MCF 10A (cell line): ENCODE results near the gene FARS2. TPM values are rescaled to one million over a fixed set of nuclear protein-coding genes. Genes with fewer than 3 reads are reported as not detected.

ENCODE experiments used
- BruUV-seq: library from RNA; stranded (reverse); fragments of 400-500 nt; replicated peaks from 2 replicates; lab custom pipeline; 2021; lab: Mats Ljungman, UMichigan
- CTCF ChIA-PET: fragments of 300-600 bp; sonication (Branson Sonifier 250); formaldehyde crosslinking; extraction: SDS; loops from one replicate; lab custom pipeline; 2021; ENCODE audit warnings: antibody characterized with exemption, inconsistent platforms; lab: Yijun Ruan, JAX
- POLR2A ChIA-PET: fragments of 300-600, 350-650 bp; sonication (Branson Sonifier 250); formaldehyde crosslinking; extraction: SDS; loops from one replicate; lab custom pipeline; 2020; ENCODE audit warnings: antibody characterized with exemption, inconsistent platforms; lab: Yijun Ruan, JAX
- DNase-seq: peaks from one replicate; pipeline ENCODE4 v3.0.0-alpha.2; 2018; ENCODE audit not compliant: unreplicated experiment
- H3K27ac Mint-ChIP-seq: one replicate; pipeline ENCODE4 v1.8.0; 2022; ENCODE audit warnings: mild to moderate bottlenecking, low read depth, mixed read lengths; ENCODE audit not compliant: unreplicated experiment
- H3K27me3 Mint-ChIP-seq: one replicate; pipeline ENCODE4 v1.8.0; 2022; ENCODE audit warnings: mixed read lengths; ENCODE audit not compliant: insufficient read depth, unreplicated experiment
- H3K36me3 Mint-ChIP-seq: one replicate; pipeline ENCODE4 v1.8.0; 2022; ENCODE audit warnings: mild to moderate bottlenecking, moderate library complexity, mixed read lengths; ENCODE audit not compliant: insufficient read depth, unreplicated experiment
- H3K4me1 Mint-ChIP-seq: one replicate; pipeline ENCODE4 v1.8.0; 2022; ENCODE audit warnings: mixed read lengths; ENCODE audit not compliant: insufficient read depth, unreplicated experiment
- H3K4me3 Mint-ChIP-seq: one replicate; pipeline ENCODE4 v1.8.0; 2022; ENCODE audit warnings: mild to moderate bottlenecking, moderate library complexity, mixed read lengths; ENCODE audit not compliant: unreplicated experiment
- H3K9me3 Mint-ChIP-seq: one replicate; pipeline ENCODE4 v1.8.0; 2022; ENCODE audit warnings: mixed read lengths; ENCODE audit not compliant: unreplicated experiment
- intact Hi-C: fragments of 100-400 bp; cut with micrococcal nuclease; formaldehyde crosslinking; loops from 2 replicates; pipeline ENCODE4 v1.14.1; 2022
- total RNA-seq: library from RNA; stranded (reverse); gene quantifications from 2 replicates; pipeline ENCODE4 v1.2.3, GENCODE V29; 2022
- TF ChIP-seq, protein P1 (sequence below): fragments of 200-600 bp; IDR thresholded peaks from one replicate; pipeline ENCODE4 v1.8.0; 2022; ENCODE audit warnings: antibody characterized with exemption, mild to moderate bottlenecking; ENCODE audit not compliant: unreplicated experiment

FARS2 gene
- total RNA-seq, 1 experiment from 2014 or later = 18.2 TPM

DNA sequence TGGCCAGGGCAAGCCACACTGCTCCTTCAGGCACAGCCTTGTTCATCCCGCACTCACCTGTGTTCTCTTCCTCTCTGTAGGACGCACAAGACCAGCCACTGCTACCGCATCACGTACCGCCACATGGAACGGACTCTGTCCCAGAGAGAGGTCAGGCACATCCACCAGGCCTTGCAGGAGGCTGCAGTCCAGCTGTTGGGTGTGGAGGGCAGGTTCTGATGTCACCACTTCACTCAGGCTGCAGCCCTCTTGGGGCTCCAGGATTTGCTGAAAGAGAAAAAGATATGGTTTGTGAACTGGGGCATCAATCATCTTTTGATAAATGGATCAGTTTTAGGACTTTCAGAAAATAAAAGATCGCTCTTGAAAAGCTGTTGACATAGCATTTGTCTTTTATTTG lies 509.9 kb downstream of the FARS2 start:
- Mint-ChIP-seq H3K9me3 (peaks cover 8% of the 10 kb centered on the region), H3K27me3 (no peaks in the 10 kb centered on the region), H3K36me3 (peaks cover 11% of the 10 kb centered on the region), H3K4me1 (no peaks in the 10 kb centered on the region), H3K27ac (peak overlapping the region; percentile 14), H3K4me3 (no peak overlapping the region)
- TF ChIP-seq, protein P1, sequence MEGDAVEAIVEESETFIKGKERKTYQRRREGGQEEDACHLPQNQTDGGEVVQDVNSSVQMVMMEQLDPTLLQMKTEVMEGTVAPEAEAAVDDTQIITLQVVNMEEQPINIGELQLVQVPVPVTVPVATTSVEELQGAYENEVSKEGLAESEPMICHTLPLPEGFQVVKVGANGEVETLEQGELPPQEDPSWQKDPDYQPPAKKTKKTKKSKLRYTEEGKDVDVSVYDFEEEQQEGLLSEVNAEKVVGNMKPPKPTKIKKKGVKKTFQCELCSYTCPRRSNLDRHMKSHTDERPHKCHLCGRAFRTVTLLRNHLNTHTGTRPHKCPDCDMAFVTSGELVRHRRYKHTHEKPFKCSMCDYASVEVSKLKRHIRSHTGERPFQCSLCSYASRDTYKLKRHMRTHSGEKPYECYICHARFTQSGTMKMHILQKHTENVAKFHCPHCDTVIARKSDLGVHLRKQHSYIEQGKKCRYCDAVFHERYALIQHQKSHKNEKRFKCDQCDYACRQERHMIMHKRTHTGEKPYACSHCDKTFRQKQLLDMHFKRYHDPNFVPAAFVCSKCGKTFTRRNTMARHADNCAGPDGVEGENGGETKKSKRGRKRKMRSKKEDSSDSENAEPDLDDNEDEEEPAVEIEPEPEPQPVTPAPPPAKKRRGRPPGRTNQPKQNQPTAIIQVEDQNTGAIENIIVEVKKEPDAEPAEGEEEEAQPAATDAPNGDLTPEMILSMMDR = no peak
- POLR2A ChIA-PET = no interaction called here
- intact Hi-C loops = no loop called here
- CTCF ChIA-PET = no interaction called here
- no peak for DNase-seq
- no TSS peak for BruUV-seq

DNA sequence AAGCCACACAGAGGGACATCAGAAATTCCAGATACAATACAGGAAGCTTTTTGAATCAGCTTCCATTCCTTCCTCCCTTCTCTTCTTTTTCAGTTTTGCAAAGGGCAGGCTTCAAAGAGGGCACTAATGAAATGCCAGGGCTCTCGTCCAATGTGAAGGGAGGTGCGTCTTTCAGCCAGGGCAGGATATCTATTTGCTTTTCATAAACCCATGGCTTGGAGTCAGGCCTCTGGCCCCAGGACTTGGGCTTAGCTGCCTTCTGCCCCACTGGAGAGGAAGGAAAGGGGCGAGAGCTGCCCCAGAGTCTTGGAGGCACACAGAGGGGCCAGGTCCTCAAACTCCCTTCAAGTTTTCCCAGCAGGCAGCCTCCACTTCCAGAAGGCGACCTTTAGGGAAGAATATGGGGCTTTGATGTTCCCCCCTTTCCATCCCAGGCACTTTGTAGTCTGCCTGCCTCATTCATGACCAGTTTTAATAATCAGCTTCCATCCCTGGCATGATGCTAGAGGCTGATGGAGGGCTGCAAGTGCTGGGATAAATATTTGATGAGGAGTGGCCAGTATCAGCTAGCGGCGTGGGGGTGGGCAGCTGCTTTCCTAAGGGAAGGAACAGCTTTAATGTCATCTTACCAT lies 510.6 kb downstream of the FARS2 start:
- intact Hi-C loops = no loop called here
- H3K4me3 Mint-ChIP-seq = no peak overlapping the region
- H3K27me3 Mint-ChIP-seq = no peaks in the 10 kb centered on the region
- no TSS peak for BruUV-seq
- CTCF ChIA-PET = no interaction called here
- no peaks in the 10 kb centered on the region for H3K4me1 Mint-ChIP-seq
- TF ChIP-seq, protein P1 = no peak
- no peak overlapping the region for H3K27ac Mint-ChIP-seq
- peaks cover 2% of the 10 kb centered on the region for H3K9me3 Mint-ChIP-seq
- H3K36me3 Mint-ChIP-seq = peaks cover 11% of the 10 kb centered on the region
- no peak for DNase-seq
- POLR2A ChIA-PET = no interaction called here

DNA sequence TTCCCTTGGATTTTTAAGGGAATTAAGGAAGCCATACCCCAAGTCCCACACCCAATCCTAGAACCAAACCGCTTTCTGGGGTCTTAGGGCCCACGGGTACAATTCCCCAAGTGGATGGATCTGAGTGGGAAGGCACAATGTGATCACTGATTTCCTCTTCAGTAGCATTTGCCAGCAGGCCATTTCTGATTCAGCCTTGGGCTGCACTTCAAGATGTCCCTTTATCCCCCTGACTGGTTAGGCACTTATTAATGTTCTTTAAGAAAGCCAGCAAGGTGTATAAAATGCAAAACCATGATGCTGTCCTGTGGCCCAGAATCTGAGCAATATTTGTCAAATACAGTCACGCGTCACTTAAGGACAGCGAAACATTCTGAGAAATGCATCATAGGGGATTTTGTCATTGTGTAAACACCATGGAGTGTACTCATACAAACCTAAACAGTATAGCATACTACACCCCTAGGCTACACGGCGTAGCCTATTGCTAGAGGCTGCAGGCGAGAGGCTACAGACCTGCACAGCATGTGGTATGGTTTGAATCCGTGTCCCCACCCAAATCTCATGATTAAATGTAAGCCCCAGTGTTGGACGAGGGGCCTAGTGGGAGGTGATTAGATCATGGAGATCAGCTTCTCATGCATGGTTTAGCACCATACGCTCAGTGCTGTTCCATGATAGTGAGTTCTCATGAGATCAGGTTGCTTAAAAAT lies 511.3 kb downstream of the FARS2 start:
- CTCF ChIA-PET = no interaction called here
- intact Hi-C loops = no loop called here
- Mint-ChIP-seq H3K4me1 (no peaks in the 10 kb centered on the region), H3K27me3 (no peaks in the 10 kb centered on the region), H3K27ac (no peak overlapping the region), H3K4me3 (no peak overlapping the region), H3K36me3 (peaks cover 11% of the 10 kb centered on the region), H3K9me3 (no peaks in the 10 kb centered on the region)
- no peak for DNase-seq
- TF ChIP-seq, protein P1 = no peak
- POLR2A ChIA-PET = no interaction called here
- BruUV-seq = no TSS peak

GRCh38 chr6:5776104-5776503 lies 514.8 kb downstream of the FARS2 start:
- BruUV-seq = no TSS peak
- CTCF ChIA-PET = no interaction called here
- no peak for DNase-seq
- Mint-ChIP-seq H3K4me3 (no peak overlapping the region), H3K27me3 (no peaks in the 10 kb centered on the region), H3K4me1 (no peaks in the 10 kb centered on the region), H3K27ac (no peak overlapping the region), H3K9me3 (no peaks in the 10 kb centered on the region), H3K36me3 (peaks cover 5% of the 10 kb centered on the region)
- TF ChIP-seq, protein P1 = no peak
- intact Hi-C loops = no loop called here
- POLR2A ChIA-PET = no interaction called here
